SK-N-SH (cell line): ENCODE results near the gene AQP3.
"Not testable (repeated sequence)": the region's sequence is repeated elsewhere in the genome, so short reads cannot be mapped to it uniquely, and the experiment has no call there.

Experiments used
- CHD2 ChIP-seq: fragments of 150-350 bp; IDR thresholded peaks from 2 replicates; pipeline ENCODE4 v1.6.1; 2018; ENCODE audit warnings: low read length; ENCODE audit not compliant: partially characterized antibody
- GATA2 ChIP-seq: sonication (generic); formaldehyde crosslinking; IDR thresholded peaks from 2 replicates; pipeline ENCODE4 v1.5.0; 2020; ENCODE audit warnings: mild to moderate bottlenecking, missing genetic modification reagents
- MXI1 ChIP-seq: IDR thresholded peaks from 2 replicates; pipeline ENCODE4 v1.6.1; 2012; ENCODE audit warnings: mild to moderate bottlenecking, low read depth, low read length, improper control_type of control experiment
- NFIC ChIP-seq: IDR thresholded peaks from 2 replicates; pipeline ENCODE4 v1.4.0; 2012; ENCODE audit warnings: borderline replicate concordance
- POLR2AphosphoS5 ChIP-seq: IDR thresholded peaks from 2 replicates; pipeline ENCODE4 v1.6.1; 2012; ENCODE audit warnings: low read depth, low read length
- RFX5 ChIP-seq: IDR thresholded peaks from 2 replicates; pipeline ENCODE4 v1.6.1; 2012; ENCODE audit warnings: mild to moderate bottlenecking, improper control_type of control experiment, low read length
- YY1 ChIP-seq: IDR thresholded peaks from 2 replicates; pipeline ENCODE4 v1.4.0; 2012; ENCODE audit warnings: low read depth, mild to moderate bottlenecking
- TF ChIP-seq, protein P1 (sequence below): IDR thresholded peaks from 2 replicates; pipeline ENCODE4 v1.4.0; 2012; ENCODE audit warnings: low read depth
- TF ChIP-seq, protein P2 (sequence below): IDR thresholded peaks from 2 replicates; pipeline ENCODE4 v1.4.0; 2012; ENCODE audit warnings: low read depth, borderline replicate concordance
- TF ChIP-seq, protein P3 (sequence below): fragments of 200-600 bp; sonication (generic); IDR thresholded peaks from 2 replicates; pipeline ENCODE4 v1.6.1; 2017; ENCODE audit warnings: antibody characterized with exemption, mild to moderate bottlenecking, moderate library complexity
- TF ChIP-seq, protein P4 (sequence below): fragments of 150-350 bp; IDR thresholded peaks from 2 replicates; pipeline ENCODE4 v1.6.1; 2017; ENCODE audit warnings: antibody characterized with exemption, low read length, low read depth, borderline replicate concordance
- TF ChIP-seq, protein P5 (sequence below): IDR thresholded peaks from 2 replicates; pipeline ENCODE4 v1.6.1; 2012; ENCODE audit warnings: mild to moderate bottlenecking, low read depth, low read length, moderate library complexity

DNA sequence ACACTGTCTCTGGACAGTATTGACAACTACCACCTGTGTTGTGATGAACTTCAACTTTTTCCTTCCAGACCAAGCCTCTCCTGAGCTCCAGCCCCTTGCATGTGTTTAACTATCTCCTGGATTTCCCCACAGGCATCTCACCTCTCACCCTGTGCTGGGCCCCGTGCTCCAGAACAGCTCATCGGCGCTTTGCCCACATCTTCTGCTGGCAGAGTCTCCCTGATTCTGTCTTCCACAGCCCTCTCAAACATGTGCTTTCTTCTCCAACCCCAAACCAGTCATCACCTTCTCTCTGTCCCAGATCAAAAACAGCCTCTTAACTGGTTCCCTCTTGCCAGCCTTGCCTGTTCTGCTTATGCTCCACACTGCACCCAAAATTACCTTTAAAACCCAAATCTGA, 53.4 kb downstream of the AQP3 start:
- TF ChIP-seq, protein P1, sequence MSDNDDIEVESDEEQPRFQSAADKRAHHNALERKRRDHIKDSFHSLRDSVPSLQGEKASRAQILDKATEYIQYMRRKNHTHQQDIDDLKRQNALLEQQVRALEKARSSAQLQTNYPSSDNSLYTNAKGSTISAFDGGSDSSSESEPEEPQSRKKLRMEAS = not testable (repeated sequence)
- not testable (repeated sequence) for TF ChIP-seq POLR2AphosphoS5, YY1, CHD2, MXI1, RFX5, GATA2, NFIC
- TF ChIP-seq, protein P2, sequence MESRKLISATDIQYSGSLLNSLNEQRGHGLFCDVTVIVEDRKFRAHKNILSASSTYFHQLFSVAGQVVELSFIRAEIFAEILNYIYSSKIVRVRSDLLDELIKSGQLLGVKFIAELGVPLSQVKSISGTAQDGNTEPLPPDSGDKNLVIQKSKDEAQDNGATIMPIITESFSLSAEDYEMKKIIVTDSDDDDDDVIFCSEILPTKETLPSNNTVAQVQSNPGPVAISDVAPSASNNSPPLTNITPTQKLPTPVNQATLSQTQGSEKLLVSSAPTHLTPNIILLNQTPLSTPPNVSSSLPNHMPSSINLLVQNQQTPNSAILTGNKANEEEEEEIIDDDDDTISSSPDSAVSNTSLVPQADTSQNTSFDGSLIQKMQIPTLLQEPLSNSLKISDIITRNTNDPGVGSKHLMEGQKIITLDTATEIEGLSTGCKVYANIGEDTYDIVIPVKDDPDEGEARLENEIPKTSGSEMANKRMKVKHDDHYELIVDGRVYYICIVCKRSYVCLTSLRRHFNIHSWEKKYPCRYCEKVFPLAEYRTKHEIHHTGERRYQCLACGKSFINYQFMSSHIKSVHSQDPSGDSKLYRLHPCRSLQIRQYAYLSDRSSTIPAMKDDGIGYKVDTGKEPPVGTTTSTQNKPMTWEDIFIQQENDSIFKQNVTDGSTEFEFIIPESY = not testable (repeated sequence)
- TF ChIP-seq, protein P3, sequence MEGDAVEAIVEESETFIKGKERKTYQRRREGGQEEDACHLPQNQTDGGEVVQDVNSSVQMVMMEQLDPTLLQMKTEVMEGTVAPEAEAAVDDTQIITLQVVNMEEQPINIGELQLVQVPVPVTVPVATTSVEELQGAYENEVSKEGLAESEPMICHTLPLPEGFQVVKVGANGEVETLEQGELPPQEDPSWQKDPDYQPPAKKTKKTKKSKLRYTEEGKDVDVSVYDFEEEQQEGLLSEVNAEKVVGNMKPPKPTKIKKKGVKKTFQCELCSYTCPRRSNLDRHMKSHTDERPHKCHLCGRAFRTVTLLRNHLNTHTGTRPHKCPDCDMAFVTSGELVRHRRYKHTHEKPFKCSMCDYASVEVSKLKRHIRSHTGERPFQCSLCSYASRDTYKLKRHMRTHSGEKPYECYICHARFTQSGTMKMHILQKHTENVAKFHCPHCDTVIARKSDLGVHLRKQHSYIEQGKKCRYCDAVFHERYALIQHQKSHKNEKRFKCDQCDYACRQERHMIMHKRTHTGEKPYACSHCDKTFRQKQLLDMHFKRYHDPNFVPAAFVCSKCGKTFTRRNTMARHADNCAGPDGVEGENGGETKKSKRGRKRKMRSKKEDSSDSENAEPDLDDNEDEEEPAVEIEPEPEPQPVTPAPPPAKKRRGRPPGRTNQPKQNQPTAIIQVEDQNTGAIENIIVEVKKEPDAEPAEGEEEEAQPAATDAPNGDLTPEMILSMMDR = not testable (repeated sequence)
- TF ChIP-seq, protein P4, sequence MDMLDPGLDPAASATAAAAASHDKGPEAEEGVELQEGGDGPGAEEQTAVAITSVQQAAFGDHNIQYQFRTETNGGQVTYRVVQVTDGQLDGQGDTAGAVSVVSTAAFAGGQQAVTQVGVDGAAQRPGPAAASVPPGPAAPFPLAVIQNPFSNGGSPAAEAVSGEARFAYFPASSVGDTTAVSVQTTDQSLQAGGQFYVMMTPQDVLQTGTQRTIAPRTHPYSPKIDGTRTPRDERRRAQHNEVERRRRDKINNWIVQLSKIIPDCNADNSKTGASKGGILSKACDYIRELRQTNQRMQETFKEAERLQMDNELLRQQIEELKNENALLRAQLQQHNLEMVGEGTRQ = not testable (repeated sequence)
- TF ChIP-seq, protein P5, sequence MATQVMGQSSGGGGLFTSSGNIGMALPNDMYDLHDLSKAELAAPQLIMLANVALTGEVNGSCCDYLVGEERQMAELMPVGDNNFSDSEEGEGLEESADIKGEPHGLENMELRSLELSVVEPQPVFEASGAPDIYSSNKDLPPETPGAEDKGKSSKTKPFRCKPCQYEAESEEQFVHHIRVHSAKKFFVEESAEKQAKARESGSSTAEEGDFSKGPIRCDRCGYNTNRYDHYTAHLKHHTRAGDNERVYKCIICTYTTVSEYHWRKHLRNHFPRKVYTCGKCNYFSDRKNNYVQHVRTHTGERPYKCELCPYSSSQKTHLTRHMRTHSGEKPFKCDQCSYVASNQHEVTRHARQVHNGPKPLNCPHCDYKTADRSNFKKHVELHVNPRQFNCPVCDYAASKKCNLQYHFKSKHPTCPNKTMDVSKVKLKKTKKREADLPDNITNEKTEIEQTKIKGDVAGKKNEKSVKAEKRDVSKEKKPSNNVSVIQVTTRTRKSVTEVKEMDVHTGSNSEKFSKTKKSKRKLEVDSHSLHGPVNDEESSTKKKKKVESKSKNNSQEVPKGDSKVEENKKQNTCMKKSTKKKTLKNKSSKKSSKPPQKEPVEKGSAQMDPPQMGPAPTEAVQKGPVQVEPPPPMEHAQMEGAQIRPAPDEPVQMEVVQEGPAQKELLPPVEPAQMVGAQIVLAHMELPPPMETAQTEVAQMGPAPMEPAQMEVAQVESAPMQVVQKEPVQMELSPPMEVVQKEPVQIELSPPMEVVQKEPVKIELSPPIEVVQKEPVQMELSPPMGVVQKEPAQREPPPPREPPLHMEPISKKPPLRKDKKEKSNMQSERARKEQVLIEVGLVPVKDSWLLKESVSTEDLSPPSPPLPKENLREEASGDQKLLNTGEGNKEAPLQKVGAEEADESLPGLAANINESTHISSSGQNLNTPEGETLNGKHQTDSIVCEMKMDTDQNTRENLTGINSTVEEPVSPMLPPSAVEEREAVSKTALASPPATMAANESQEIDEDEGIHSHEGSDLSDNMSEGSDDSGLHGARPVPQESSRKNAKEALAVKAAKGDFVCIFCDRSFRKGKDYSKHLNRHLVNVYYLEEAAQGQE = not testable (repeated sequence)
